ENCODE data around the gene GPRC5D.

Gene GPRC5D

GRCh38 chr12:12979731-12980259 lies 27.8 kb upstream of the GPRC5D start:
- Histone ChIP-seq H3K27ac (ENCODE audit: insufficient read depth, low read depth, low read length, poor library complexity, severe bottlenecking) (peak overlapping the region; percentile 81), H3K4me1 (ENCODE audit: control insufficient read depth, insufficient read depth, low read length) (peaks cover 7% of the 10 kb centered on the region), H3K4me3 (ENCODE audit: insufficient read depth, low read depth, low read length) (no peak overlapping the region)

GRCh38 chr12:12979126-12979525 lies 27.2 kb upstream of the GPRC5D start:
- peaks cover 7% of the 10 kb centered on the region for H3K4me1 ChIP-seq (ENCODE audit: control insufficient read depth, insufficient read depth, low read length)
- no peaks in the 10 kb centered on the region for H3K9me3 ChIP-seq (ENCODE audit: control insufficient read depth, low read length)
- H3K27me3 ChIP-seq (ENCODE audit: control insufficient read depth, insufficient read depth, low read length, poor library complexity, severe bottlenecking): no peaks in the 10 kb centered on the region
- H3K36me3 ChIP-seq (ENCODE audit: control insufficient read depth, insufficient read depth, low read length): peaks cover 8% of the 10 kb centered on the region
- peak overlapping the region; percentile 81 for H3K27ac ChIP-seq (ENCODE audit: insufficient read depth, low read depth, low read length, poor library complexity, severe bottlenecking)
- no peak overlapping the region for H3K4me3 ChIP-seq (ENCODE audit: insufficient read depth, low read depth, low read length)
- 91 to 93% methylated on average over 4 of the region's 4 CpGs for WGBS, 2 experiments

More at GRCh38 chr12:12979731-12980259, 27.8 kb upstream of the GPRC5D start:
- WGBS, 2 experiments: 92 to 99% methylated on average over 4 of the region's 4 CpGs
- no peaks in the 10 kb centered on the region for H3K9me3 ChIP-seq (ENCODE audit: control insufficient read depth, low read length)
- peaks cover 4% of the 10 kb centered on the region for H3K36me3 ChIP-seq (ENCODE audit: control insufficient read depth, insufficient read depth, low read length)
- no peaks in the 10 kb centered on the region for H3K27me3 ChIP-seq (ENCODE audit: control insufficient read depth, insufficient read depth, low read length, poor library complexity, severe bottlenecking)

- no peak overlapping the region for H3K27ac ChIP-seq (ENCODE audit: insufficient read depth, low read depth, low read length, poor library complexity, severe bottlenecking)
- no peaks in the 10 kb centered on the region for H3K9me3 ChIP-seq (ENCODE audit: control insufficient read depth, low read length)
- peaks cover 18% of the 10 kb centered on the region for H3K36me3 ChIP-seq (ENCODE audit: control insufficient read depth, insufficient read depth, low read length)
- H3K4me3 ChIP-seq (ENCODE audit: insufficient read depth, low read depth, low read length): no peak overlapping the region
- peaks cover 7% of the 10 kb centered on the region for H3K4me1 ChIP-seq (ENCODE audit: control insufficient read depth, insufficient read depth, low read length)
- 96 to 98% methylated on average over 4 of the region's 4 CpGs for WGBS, 2 experiments
- no peaks in the 10 kb centered on the region for H3K27me3 ChIP-seq (ENCODE audit: control insufficient read depth, insufficient read depth, low read length, poor library complexity, severe bottlenecking)
Observed at GRCh38 chr12:12977231-12977630, 25.3 kb upstream of the GPRC5D start.

- Histone ChIP-seq H3K27me3 (ENCODE audit: control insufficient read depth, insufficient read depth, low read length, poor library complexity, severe bottlenecking) (no peaks in the 10 kb centered on the region), H3K27ac (ENCODE audit: insufficient read depth, low read depth, low read length, poor library complexity, severe bottlenecking) (no peak overlapping the region), H3K36me3 (ENCODE audit: control insufficient read depth, insufficient read depth, low read length) (peaks cover 18% of the 10 kb centered on the region), H3K9me3 (ENCODE audit: control insufficient read depth, low read length) (no peaks in the 10 kb centered on the region), H3K4me1 (ENCODE audit: control insufficient read depth, insufficient read depth, low read length) (peaks cover 7% of the 10 kb centered on the region), H3K4me3 (ENCODE audit: insufficient read depth, low read depth, low read length) (no peak overlapping the region)
- 92 to 97% methylated on average over 2 of the region's 2 CpGs for WGBS, 2 experiments
Observed at GRCh38 chr12:12976366-12976765, 24.4 kb upstream of the GPRC5D start.

- WGBS, 2 experiments: 81 to 82% methylated on average over 14 of the region's 14 CpGs
- Histone ChIP-seq H3K9me3 (ENCODE audit: control insufficient read depth, low read length) (no peaks in the 10 kb centered on the region), H3K4me3 (ENCODE audit: insufficient read depth, low read depth, low read length) (no peak overlapping the region), H3K36me3 (ENCODE audit: control insufficient read depth, insufficient read depth, low read length) (peaks cover 18% of the 10 kb centered on the region), H3K4me1 (ENCODE audit: control insufficient read depth, insufficient read depth, low read length) (peaks cover 7% of the 10 kb centered on the region), H3K27me3 (ENCODE audit: control insufficient read depth, insufficient read depth, low read length, poor library complexity, severe bottlenecking) (no peaks in the 10 kb centered on the region), H3K27ac (ENCODE audit: insufficient read depth, low read depth, low read length, poor library complexity, severe bottlenecking) (no peak overlapping the region)
Observed at GRCh38 chr12:12975322-12976077, 23.5 kb upstream of the GPRC5D start.

GRCh38 chr12:12974211-12974610 lies 22.2 kb upstream of the GPRC5D start:
- WGBS, 2 experiments: 93 to 98% methylated on average over 4 of the region's 4 CpGs
- Histone ChIP-seq H3K4me1 (ENCODE audit: control insufficient read depth, insufficient read depth, low read length) (peaks cover 2% of the 10 kb centered on the region), H3K36me3 (ENCODE audit: control insufficient read depth, insufficient read depth, low read length) (peaks cover 18% of the 10 kb centered on the region), H3K27ac (ENCODE audit: insufficient read depth, low read depth, low read length, poor library complexity, severe bottlenecking) (no peak overlapping the region), H3K27me3 (ENCODE audit: control insufficient read depth, insufficient read depth, low read length, poor library complexity, severe bottlenecking) (no peaks in the 10 kb centered on the region), H3K9me3 (ENCODE audit: control insufficient read depth, low read length) (no peaks in the 10 kb centered on the region), H3K4me3 (ENCODE audit: insufficient read depth, low read depth, low read length) (no peak overlapping the region)

GRCh38 chr12:12973019-12973418 lies 21.0 kb upstream of the GPRC5D start:
- no peak overlapping the region for H3K27ac ChIP-seq (ENCODE audit: insufficient read depth, low read depth, low read length, poor library complexity, severe bottlenecking)
- peaks cover 18% of the 10 kb centered on the region for H3K36me3 ChIP-seq (ENCODE audit: control insufficient read depth, insufficient read depth, low read length)
- no peaks in the 10 kb centered on the region for H3K27me3 ChIP-seq (ENCODE audit: control insufficient read depth, insufficient read depth, low read length, poor library complexity, severe bottlenecking)
- H3K9me3 ChIP-seq (ENCODE audit: control insufficient read depth, low read length): no peaks in the 10 kb centered on the region
- 91 to 95% methylated on average over 1 to 2 of the region's 2 CpGs for WGBS, 2 experiments
- H3K4me3 ChIP-seq (ENCODE audit: insufficient read depth, low read depth, low read length): no peak overlapping the region
- no peaks in the 10 kb centered on the region for H3K4me1 ChIP-seq (ENCODE audit: control insufficient read depth, insufficient read depth, low read length)

GRCh38 chr12:12965836-12966235 lies 13.9 kb upstream of the GPRC5D start:
- Histone ChIP-seq H3K27me3 (ENCODE audit: control insufficient read depth, insufficient read depth, low read length, poor library complexity, severe bottlenecking) (no peaks in the 10 kb centered on the region), H3K4me3 (ENCODE audit: insufficient read depth, low read depth, low read length) (no peak overlapping the region), H3K27ac (ENCODE audit: insufficient read depth, low read depth, low read length, poor library complexity, severe bottlenecking) (no peak overlapping the region), H3K36me3 (ENCODE audit: control insufficient read depth, insufficient read depth, low read length) (no peaks in the 10 kb centered on the region), H3K4me1 (ENCODE audit: control insufficient read depth, insufficient read depth, low read length) (no peaks in the 10 kb centered on the region), H3K9me3 (ENCODE audit: control insufficient read depth, low read length) (no peaks in the 10 kb centered on the region)
- WGBS, 2 experiments: 92 to 94% methylated on average over 4 of the region's 4 CpGs

- H3K4me3 ChIP-seq (ENCODE audit: insufficient read depth, low read depth, low read length): no peak overlapping the region
- no peaks in the 10 kb centered on the region for H3K36me3 ChIP-seq (ENCODE audit: control insufficient read depth, insufficient read depth, low read length)
- 93 to 94% methylated on average over 4 of the region's 4 CpGs for WGBS, 2 experiments
- H3K4me1 ChIP-seq (ENCODE audit: control insufficient read depth, insufficient read depth, low read length): no peaks in the 10 kb centered on the region
- no peaks in the 10 kb centered on the region for H3K27me3 ChIP-seq (ENCODE audit: control insufficient read depth, insufficient read depth, low read length, poor library complexity, severe bottlenecking)
- no peak overlapping the region for H3K27ac ChIP-seq (ENCODE audit: insufficient read depth, low read depth, low read length, poor library complexity, severe bottlenecking)
- H3K9me3 ChIP-seq (ENCODE audit: control insufficient read depth, low read length): no peaks in the 10 kb centered on the region
Observed at GRCh38 chr12:12964255-12964654, 12.3 kb upstream of the GPRC5D start.

GRCh38 chr12:12960639-12961209 lies 8.8 kb upstream of the GPRC5D start:
- Histone ChIP-seq H3K27me3 (ENCODE audit: control insufficient read depth, insufficient read depth, low read length, poor library complexity, severe bottlenecking) (no peaks in the 10 kb centered on the region), H3K27ac (ENCODE audit: insufficient read depth, low read depth, low read length, poor library complexity, severe bottlenecking) (no peak overlapping the region), H3K4me3 (ENCODE audit: insufficient read depth, low read depth, low read length) (no peak overlapping the region), H3K4me1 (ENCODE audit: control insufficient read depth, insufficient read depth, low read length) (no peaks in the 10 kb centered on the region), H3K36me3 (ENCODE audit: control insufficient read depth, insufficient read depth, low read length) (no peaks in the 10 kb centered on the region), H3K9me3 (ENCODE audit: control insufficient read depth, low read length) (no peaks in the 10 kb centered on the region)
- 85 to 86% methylated on average over 5 of the region's 5 CpGs for WGBS, 2 experiments

All from ectodermal cell (in vitro differentiated cells).